ENCODE results near the gene CRACR2A.

CRACR2A gene

GRCh38 chr12:3579446-3580093 lies 173.3 kb downstream of the CRACR2A start:
- H3K4me2 ChIP-seq (ENCODE audit: low read length): no peak overlapping the region
- H3K4me1 ChIP-seq (ENCODE audit: insufficient read depth, low read length, severe bottlenecking): no peaks in the 10 kb centered on the region
- H3K79me2 ChIP-seq (ENCODE audit: insufficient read depth, low read length): no peaks in the 10 kb centered on the region
- H3K9ac ChIP-seq (ENCODE audit: low read length): no peak overlapping the region
- no peaks in the 10 kb centered on the region; the same call in 1 of the 2 replicates for H3K27me3 ChIP-seq (ENCODE audit: insufficient read depth, low read length)
- H3K9me3 ChIP-seq (ENCODE audit: low read length): no peaks in the 10 kb centered on the region
- TF ChIP-seq EZH2 (IDR thresholded peaks at IDR 0.05; ENCODE audit: borderline replicate concordance, low read length): no peak
- TF ChIP-seq, protein P1, sequence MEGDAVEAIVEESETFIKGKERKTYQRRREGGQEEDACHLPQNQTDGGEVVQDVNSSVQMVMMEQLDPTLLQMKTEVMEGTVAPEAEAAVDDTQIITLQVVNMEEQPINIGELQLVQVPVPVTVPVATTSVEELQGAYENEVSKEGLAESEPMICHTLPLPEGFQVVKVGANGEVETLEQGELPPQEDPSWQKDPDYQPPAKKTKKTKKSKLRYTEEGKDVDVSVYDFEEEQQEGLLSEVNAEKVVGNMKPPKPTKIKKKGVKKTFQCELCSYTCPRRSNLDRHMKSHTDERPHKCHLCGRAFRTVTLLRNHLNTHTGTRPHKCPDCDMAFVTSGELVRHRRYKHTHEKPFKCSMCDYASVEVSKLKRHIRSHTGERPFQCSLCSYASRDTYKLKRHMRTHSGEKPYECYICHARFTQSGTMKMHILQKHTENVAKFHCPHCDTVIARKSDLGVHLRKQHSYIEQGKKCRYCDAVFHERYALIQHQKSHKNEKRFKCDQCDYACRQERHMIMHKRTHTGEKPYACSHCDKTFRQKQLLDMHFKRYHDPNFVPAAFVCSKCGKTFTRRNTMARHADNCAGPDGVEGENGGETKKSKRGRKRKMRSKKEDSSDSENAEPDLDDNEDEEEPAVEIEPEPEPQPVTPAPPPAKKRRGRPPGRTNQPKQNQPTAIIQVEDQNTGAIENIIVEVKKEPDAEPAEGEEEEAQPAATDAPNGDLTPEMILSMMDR (IDR thresholded peaks at IDR 0.05; ENCODE audit: low read length): no peak
- no peak overlapping the region for H2AFZ ChIP-seq (ENCODE audit: low read length)
- no peaks in the 10 kb centered on the region for H3K9me2 ChIP-seq (ENCODE audit: low read depth, low read length)
- no peak overlapping the region for H3K4me3 ChIP-seq (ENCODE audit: low read depth, low read length, poor library complexity, severe bottlenecking)
- no peaks in the 10 kb centered on the region for H3K36me3 ChIP-seq (ENCODE audit: insufficient read depth, low read length)
- H3K27ac ChIP-seq (ENCODE audit: low read depth, low read length, poor library complexity, severe bottlenecking): no peak overlapping the region
- no peaks in the 10 kb centered on the region for H3F3A ChIP-seq (ENCODE audit: insufficient read depth, low read length)
- H4K20me1 ChIP-seq (ENCODE audit: insufficient read depth, low read length): no peaks in the 10 kb centered on the region

GRCh38 chr12:3578557-3578956 lies 174.4 kb downstream of the CRACR2A start:
- no peaks in the 10 kb centered on the region for H3K27me3 ChIP-seq (ENCODE audit: insufficient read depth, low read length)
- no peak overlapping the region for H3K4me3 ChIP-seq (ENCODE audit: low read depth, low read length, poor library complexity, severe bottlenecking)
- no peak overlapping the region for H2AFZ ChIP-seq (ENCODE audit: low read length)
- H3K27ac ChIP-seq (ENCODE audit: low read depth, low read length, poor library complexity, severe bottlenecking): no peak overlapping the region
- H3K4me2 ChIP-seq (ENCODE audit: low read length): no peak overlapping the region
- H3K9ac ChIP-seq (ENCODE audit: low read length): no peak overlapping the region
- H3K79me2 ChIP-seq (ENCODE audit: insufficient read depth, low read length): no peaks in the 10 kb centered on the region
- H3K9me2 ChIP-seq (ENCODE audit: low read depth, low read length): no peaks in the 10 kb centered on the region
- no peaks in the 10 kb centered on the region for H3K36me3 ChIP-seq (ENCODE audit: insufficient read depth, low read length)
- TF ChIP-seq EZH2 (IDR thresholded peaks at IDR 0.05; ENCODE audit: borderline replicate concordance, low read length): no peak
- H3K9me3 ChIP-seq (ENCODE audit: low read length): no peaks in the 10 kb centered on the region
- H3K4me1 ChIP-seq (ENCODE audit: insufficient read depth, low read length, severe bottlenecking): no peaks in the 10 kb centered on the region
- no peaks in the 10 kb centered on the region for H4K20me1 ChIP-seq (ENCODE audit: insufficient read depth, low read length)
- H3F3A ChIP-seq (ENCODE audit: insufficient read depth, low read length): no peaks in the 10 kb centered on the region

DNA sequence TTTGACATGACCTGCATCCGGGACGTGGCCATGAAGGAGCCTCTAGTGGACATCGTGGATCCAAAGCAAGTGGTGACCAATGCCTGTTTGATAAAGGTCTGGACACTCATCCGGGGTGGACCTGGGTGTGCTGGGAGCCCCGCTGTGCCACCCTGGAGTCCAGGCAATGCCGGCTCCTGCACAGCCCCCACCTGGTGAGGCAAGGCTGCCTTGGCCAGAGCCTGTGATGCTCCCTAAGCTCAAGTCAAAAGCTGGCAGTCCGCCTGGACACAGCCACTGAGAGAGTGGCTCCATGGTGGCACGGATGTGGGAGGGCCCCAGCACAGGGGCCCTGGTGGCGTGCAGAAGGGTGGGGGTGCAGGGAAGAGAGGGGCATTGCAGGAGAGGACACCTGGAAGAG lies 176.0 kb downstream of the CRACR2A start:
- H3K4me3 ChIP-seq (ENCODE audit: low read depth, low read length, poor library complexity, severe bottlenecking): no peak overlapping the region
- H2AFZ ChIP-seq (ENCODE audit: low read length): no peak overlapping the region
- no peaks in the 10 kb centered on the region for H3K79me2 ChIP-seq (ENCODE audit: insufficient read depth, low read length)
- no peaks in the 10 kb centered on the region for H4K20me1 ChIP-seq (ENCODE audit: insufficient read depth, low read length)
- TF ChIP-seq, protein P1 (IDR thresholded peaks at IDR 0.05; ENCODE audit: low read length): no peak
- TF ChIP-seq EZH2 (IDR thresholded peaks at IDR 0.05; ENCODE audit: borderline replicate concordance, low read length): no peak
- no peaks in the 10 kb centered on the region for H3F3A ChIP-seq (ENCODE audit: insufficient read depth, low read length)
- H3K27ac ChIP-seq (ENCODE audit: low read depth, low read length, poor library complexity, severe bottlenecking): no peak overlapping the region
- H3K9ac ChIP-seq (ENCODE audit: low read length): no peak overlapping the region
- no peaks in the 10 kb centered on the region for H3K9me2 ChIP-seq (ENCODE audit: low read depth, low read length)
- no peaks in the 10 kb centered on the region for H3K27me3 ChIP-seq (ENCODE audit: insufficient read depth, low read length)
- H3K9me3 ChIP-seq (ENCODE audit: low read length): no peaks in the 10 kb centered on the region
- H3K36me3 ChIP-seq (ENCODE audit: insufficient read depth, low read length): no peaks in the 10 kb centered on the region
- no peak overlapping the region for H3K4me2 ChIP-seq (ENCODE audit: low read length)
- H3K4me1 ChIP-seq (ENCODE audit: insufficient read depth, low read length, severe bottlenecking): no peaks in the 10 kb centered on the region

GRCh38 chr12:3574986-3575385 lies 177.9 kb downstream of the CRACR2A start:
- H3K9ac ChIP-seq (ENCODE audit: low read length): no peak overlapping the region
- no peak overlapping the region for H3K4me2 ChIP-seq (ENCODE audit: low read length)
- H3K27me3 ChIP-seq (ENCODE audit: insufficient read depth, low read length): no peaks in the 10 kb centered on the region
- TF ChIP-seq, protein P1 (IDR thresholded peaks at IDR 0.05; ENCODE audit: low read length): no peak
- no peak for TF ChIP-seq EZH2 (IDR thresholded peaks at IDR 0.05; ENCODE audit: borderline replicate concordance, low read length)
- no peaks in the 10 kb centered on the region for H3K79me2 ChIP-seq (ENCODE audit: insufficient read depth, low read length)
- H3K4me1 ChIP-seq (ENCODE audit: insufficient read depth, low read length, severe bottlenecking): no peaks in the 10 kb centered on the region
- no peaks in the 10 kb centered on the region for H4K20me1 ChIP-seq (ENCODE audit: insufficient read depth, low read length)
- no peaks in the 10 kb centered on the region for H3F3A ChIP-seq (ENCODE audit: insufficient read depth, low read length)
- H3K9me2 ChIP-seq (ENCODE audit: low read depth, low read length): no peaks in the 10 kb centered on the region
- no peak overlapping the region for H3K27ac ChIP-seq (ENCODE audit: low read depth, low read length, poor library complexity, severe bottlenecking)
- no peak overlapping the region for H3K4me3 ChIP-seq (ENCODE audit: low read depth, low read length, poor library complexity, severe bottlenecking)
- H3K9me3 ChIP-seq (ENCODE audit: low read length): no peaks in the 10 kb centered on the region
- H3K36me3 ChIP-seq (ENCODE audit: insufficient read depth, low read length): no peaks in the 10 kb centered on the region
- no peak overlapping the region for H2AFZ ChIP-seq (ENCODE audit: low read length)

Data from OCI-LY1 (cell line).